HG02798 (cell line): ENCODE data around the gene E2F2.

Experiments used
- ATAC-seq: cut with Tn5 transposase; IDR thresholded peaks from one replicate; pipeline ENCODE4 v1.9.1; 2021; ENCODE audit warnings: mild to moderate bottlenecking; ENCODE audit not compliant: unreplicated experiment, poor library complexity

E2F2 gene, protein sequence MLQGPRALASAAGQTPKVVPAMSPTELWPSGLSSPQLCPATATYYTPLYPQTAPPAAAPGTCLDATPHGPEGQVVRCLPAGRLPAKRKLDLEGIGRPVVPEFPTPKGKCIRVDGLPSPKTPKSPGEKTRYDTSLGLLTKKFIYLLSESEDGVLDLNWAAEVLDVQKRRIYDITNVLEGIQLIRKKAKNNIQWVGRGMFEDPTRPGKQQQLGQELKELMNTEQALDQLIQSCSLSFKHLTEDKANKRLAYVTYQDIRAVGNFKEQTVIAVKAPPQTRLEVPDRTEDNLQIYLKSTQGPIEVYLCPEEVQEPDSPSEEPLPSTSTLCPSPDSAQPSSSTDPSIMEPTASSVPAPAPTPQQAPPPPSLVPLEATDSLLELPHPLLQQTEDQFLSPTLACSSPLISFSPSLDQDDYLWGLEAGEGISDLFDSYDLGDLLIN

DNA sequence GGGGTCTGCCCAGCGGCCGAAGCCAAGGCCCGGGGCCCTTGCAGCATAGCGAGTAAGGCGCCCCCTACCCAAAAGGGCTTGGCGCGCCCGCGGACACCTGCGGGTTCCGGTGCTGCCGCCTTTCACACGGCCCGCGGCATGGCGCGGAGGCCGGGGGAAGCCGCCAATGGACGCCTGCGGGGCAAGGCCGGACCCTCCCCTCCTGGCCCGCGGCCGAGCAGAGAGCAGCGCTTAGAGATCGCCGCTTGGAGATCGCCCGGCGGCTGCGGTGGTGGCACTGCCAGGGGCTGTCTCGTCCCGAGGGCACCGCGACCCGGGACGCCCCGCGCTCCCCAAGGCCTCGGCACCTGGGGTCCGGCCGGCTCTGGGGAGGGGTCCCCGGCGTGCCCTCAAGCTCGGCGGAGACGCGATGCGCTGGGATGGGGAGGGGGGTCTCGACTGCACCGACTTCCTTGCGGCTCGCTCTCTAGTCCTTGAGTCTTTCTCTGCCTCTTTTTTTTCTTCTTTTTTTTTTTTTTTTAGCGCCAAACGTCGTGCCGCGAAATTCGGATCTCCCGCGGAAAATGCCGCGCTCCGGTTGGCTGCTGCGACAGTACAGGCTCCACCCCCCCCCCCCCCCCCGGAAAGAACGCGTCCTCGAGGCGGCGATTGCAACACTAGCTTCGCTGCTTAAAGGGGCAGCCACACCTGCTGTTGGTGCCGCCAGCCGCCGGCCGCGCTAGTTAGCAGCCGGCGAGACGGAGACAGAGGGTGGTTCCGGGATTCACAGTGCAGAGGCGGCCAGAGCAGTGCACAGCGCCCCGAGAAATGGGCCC, at the start of gene E2F2:
Gene E2F2 (minus strand): TSS at position 487 of the 815 bp plus-strand sequence. CDS start 440 bp downstream, at position 47.
- ATAC-seq = peak; percentile 58

DNA sequence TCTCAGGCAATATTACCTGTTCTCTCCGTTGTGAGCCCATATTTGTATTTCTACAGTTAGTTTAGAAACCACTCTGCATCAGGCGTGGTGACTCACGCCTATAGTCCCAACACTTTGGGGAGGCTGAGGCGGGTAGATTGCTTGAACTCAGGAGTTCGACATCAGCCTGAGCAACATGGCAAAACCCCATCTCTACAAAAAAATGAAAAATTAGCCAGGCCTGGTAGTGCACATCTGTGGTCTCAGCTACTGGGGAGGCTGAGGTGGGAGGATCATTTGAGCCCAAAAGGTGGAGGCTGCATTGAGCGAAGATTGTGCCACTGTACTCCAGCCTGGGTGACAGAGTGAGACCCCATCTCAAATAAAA, 47.9 kb upstream of the E2F2 start:
- ATAC-seq = no peak

- ATAC-seq = no peak
Observed at GRCh38 chr1:23578311-23578996, 47.4 kb upstream of the E2F2 start.

DNA sequence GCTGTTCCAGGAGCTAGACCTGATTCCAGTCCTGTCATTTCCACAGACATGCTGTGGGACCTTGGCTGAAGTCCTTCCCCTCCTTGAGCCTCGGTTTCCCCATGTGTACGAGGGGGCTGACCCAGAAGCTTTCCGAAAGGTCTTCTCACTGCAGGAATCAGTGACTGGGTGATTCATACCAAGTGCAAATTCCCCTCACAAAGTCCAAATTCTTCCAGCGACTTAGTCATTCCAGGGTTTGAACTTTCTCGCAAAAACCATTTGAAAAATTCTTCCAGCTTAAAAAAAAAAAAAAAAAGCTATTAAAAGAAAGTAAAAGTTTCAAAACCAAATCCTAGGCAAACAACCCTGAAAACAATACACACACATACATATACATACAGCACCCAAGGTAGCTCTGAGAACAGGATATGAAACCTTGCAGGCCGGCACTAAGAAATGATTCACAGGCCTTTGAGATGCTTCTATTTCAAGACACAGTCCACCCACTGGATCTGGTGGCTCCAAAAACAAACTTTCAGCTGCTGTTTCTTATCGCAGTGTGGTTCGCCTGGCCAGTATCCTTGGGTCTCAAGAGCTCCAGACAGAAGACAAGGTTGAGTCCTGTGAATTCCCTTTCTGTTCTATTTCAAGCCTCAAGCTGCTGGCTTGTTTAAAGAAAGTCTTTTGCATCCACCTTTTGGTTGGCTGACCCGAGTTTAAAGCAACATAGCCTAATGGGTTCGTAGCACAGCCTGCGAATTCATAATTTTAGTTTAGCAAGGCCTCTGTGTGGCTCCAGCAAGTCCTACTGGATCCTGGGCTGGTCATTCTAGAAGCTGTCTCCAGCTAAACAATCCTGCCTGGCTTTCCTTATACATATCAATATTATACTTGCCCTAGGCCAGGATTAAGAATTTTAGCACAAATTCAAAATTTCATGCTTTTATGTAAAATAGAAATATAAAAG, 46.3 kb upstream of the E2F2 start:
- peak; percentile 85 for ATAC-seq

DNA sequence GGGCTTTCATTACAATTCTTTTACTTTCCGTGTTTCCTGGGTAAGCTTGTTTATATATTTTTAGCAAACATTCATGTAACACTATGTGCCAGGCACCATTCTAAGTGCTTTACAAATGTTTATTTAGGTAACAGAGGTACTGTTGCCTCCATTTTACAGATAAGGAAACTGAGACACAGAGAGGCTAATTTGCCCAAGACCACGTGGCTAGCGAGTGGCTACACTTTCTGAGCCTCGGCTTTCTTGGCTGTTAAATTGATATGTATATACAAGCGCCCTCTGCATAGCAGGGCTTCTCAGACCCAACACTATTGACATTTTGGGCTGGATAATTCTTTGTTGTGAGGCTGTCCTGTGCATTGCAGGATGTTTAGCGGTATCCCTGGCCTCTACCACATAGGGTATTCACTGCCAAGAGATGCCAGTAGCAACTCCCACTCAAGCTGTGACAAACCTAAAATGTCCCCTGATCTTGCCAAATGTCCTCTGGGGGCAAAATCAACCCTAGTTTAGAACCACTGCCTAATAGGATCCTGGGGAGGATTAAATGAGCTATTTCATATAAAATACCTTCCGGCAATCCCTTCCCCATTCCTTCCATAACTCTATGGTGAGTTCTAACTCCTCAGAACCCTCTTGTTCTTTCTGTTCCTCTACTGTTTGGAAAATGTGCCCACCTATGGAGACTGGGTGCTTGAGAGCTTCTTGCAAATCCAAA, 45.5 kb upstream of the E2F2 start:
- no peak for ATAC-seq

DNA sequence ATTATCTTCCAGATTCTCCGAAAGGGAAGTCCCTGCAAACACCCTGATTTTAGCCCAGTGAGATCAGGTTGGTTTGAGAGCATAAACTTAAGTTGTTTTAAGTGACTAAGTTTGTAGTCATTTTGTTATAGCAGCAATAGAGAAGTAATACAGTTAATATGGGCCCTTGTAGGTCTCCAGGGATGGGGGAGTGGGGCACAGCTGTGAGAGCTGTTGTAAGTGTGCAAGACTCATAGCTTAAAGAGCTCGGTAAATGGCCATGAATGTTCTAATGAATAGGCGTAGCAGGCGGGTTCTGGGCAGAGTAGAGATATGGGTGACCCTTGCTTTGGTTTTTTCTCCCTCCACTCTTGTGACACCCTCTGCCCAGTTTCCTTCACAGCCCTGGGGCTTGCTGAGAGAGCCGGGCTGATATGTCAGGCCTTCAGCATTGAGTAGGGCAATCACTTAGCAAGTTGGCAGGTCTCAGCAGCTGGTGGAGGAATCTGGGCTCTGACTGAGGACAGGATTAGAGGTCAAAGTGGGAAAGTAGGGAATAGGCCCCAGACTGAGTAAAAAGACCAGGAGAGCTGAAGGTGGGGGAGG, 44.3 kb upstream of the E2F2 start:
- ATAC-seq = no peak

GRCh38 chr1:23574265-23574754, 43.3 kb upstream of the E2F2 start:
- no peak for ATAC-seq

GRCh38 chr1:23573574-23574182, 42.6 kb upstream of the E2F2 start:
- no peak for ATAC-seq

GRCh38 chr1:23571465-23571864, 40.4 kb upstream of the E2F2 start:
- no peak for ATAC-seq

DNA sequence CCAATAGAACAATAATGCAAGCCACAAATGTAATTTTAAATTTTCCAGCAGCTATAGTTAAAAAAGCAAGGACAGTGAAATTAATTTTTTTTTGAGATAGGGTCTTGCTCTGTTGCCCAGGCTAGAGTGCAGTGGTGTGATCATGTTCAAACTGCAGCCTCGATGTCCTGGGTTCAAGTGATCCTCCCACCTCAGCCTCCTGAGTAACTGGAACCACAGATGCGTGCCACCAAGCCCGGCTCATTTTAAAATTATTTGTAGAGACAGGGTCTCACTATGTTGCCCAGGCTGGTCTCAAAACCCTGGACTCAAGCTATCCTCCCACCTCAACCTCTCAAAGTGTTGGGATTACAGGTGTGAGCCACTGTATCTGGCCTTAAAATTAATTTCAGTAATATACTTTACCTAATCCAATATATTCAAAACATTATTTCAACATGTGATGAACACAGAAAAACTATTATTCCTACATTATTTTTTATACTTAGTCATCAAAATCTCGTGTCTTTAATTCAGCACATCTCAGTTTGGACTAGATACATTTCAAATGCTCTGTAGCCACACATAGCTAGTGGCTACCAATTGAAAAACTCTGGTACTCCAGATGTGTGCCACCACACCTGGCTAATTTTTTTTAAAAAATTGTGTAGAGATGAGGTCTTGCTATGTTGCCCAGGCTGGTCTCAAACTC, 39.1 kb upstream of the E2F2 start:
- no peak for ATAC-seq

DNA sequence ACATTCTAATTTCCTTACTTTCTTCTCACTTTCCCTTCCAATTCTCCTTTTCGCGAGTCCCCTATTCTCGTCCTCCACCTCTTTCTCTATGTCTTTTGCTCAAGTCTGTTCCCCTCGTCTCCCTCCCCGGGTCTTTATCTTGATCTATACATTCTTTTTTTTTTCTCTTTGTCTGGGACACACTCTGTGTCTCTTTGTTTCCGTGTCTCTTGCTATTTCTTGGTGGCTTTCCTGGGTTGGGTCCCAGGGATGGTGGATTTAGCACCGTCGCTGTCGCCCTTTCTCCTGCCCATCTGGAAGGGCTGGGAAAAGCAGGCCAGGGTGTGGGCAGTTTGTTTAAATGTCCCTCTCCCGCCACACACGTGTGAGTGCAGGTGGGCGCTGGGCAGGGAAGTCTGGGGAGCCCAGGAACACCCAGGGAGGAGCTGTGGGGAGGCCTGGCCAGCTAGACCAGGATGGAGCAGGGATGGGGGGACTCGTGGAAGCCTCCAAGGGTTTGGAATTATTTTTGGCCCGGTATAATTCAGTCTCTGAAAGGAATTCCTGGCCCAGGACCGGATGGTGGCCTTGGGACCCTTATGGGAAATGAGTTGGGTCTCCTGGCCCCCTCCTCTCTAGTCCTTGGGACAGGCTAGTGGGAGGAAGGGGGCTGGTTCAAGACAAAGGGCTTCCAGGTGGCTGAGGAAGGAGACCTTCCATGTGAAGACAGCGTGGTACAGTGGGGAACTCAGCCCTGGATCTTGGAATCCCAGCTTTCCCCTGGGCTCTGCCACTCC, 37.8 kb upstream of the E2F2 start:
- ATAC-seq = no peak

DNA sequence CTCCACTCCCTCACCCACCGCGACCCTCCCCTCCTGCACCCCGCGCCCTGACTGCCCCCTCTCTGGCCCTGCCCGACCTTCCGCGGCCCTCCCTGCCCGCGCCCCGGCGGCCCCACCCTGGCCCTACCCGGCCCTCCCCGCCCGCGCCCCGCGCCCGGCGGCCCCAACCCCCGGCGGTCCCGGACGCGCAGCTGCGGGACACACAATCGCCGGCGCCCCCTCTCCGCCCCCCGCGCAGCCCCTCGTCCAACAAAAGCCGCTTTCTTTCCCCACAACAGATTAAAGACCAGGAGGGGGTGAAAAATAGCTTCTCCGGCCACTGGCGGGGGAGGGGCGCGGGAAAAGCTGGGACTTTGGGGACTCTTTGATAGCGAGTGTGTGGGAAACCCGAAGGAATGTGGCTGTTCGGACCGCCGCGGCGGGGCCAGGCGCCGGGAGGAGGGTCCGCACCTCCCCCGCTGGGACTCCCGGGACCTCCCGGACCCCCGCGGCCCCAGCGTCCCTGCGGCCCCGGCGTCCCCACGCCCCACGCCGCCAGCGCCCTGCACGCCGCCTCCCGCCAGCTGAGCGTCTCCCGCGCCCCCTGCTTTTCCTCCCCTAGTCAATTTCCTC, 37.1 kb upstream of the E2F2 start:
- ATAC-seq = no peak

DNA sequence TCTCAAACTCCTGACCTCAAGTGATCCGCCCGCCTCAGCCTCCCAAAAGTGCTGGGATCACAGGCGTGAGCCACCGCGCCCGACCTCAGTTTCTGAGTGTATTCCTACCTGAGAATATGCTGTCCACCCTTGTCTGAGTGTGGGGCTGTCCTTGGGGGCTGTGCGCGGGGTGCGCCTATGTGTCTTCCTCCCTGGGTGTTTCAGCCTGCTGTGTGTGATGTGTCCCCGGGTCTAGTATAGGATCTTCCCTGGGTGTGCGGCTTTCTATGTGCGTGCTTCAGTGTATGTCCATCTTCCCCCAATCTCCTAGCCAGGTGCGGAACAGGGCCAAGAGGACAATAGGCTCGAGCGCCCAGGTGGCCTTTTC, 36.6 kb upstream of the E2F2 start:
- no peak for ATAC-seq

DNA sequence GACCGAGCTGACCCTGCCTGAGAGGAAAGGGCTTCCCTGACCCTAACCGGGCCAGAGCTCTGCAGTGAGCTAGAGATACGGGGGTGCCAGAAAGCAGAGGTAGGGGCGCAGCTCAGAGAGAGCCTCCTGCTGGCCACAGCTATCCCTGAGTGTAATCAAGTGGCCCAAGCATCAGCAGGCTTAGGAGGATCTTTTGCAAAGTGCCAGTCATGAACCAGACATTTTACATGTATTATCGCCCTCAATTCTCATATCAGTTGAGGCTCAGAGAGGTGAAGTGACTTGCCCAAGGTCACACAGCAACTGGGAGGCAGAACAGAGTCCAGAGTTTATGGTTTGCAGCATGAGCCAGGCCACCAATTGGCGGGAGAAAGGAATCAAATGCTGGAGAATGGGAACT, 35.3 kb upstream of the E2F2 start:
- no peak for ATAC-seq

GRCh38 chr1:23565776-23566175, 34.7 kb upstream of the E2F2 start:
- no peak for ATAC-seq

DNA sequence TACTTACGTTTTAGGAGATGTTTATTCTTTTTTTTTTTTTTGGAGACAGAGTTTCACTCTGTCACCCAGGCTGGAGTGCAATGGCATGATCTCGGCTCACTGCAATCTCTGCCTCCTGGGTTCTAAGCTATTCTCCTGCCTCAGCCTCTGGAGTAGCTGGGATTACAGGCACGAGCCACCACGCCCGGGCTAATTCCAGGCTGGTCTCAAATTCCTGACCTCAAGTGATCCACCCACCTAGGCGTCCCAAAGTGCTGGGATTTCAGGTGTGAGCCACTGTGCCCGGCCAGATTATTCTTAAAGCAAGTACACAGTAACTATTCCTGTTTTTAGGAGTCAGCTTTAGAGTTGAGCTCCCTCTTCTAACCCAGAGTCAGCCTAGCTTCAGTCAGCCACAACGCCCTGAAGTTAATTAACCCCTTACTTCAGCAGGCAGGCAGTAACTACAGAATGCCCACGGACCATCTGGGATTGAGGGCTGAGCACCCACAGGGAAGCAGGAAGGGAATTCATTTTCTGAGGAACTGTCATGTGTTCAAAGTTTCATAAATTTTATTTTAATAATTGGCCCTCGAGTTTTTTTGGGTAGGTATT, 33.6 kb upstream of the E2F2 start:
- no peak for ATAC-seq
